ENCODE data around the gene PLD5.

The PLD5 gene

GRCh38 chr1:242043165-242043564 is 481.3 kb downstream of the PLD5 start:
- TF ChIP-seq CTCF (conservative IDR thresholded peaks at IDR 0.05; ENCODE audit: control insufficient read depth, insufficient read depth, low read depth, low read length), result no peak
- H3K4me3 ChIP-seq (ENCODE audit: control insufficient read depth, low read depth, low read length), result no peak overlapping the region
- DNase-seq (ENCODE audit: low read depth), result no peak

DNA sequence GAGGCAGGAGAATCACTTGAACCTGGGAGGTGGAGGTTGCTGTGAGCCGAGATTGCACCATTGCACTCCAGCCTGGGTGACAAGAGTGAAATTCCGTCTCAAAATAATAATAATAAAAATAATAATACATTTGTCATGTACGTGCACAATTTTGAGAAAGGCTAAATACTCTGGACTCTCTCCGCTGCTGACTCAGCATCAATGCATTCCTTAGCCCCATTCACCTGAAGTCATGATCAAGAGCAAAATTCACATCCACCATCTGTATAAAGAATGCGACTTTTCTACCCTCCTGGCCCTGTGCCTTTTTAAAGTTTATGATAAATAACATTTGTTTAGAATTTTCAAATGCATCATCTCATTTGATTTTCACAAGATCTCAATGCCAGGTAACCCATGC is 490.1 kb downstream of the PLD5 start:
- no peak for TF ChIP-seq CTCF (conservative IDR thresholded peaks at IDR 0.05; ENCODE audit: control insufficient read depth, insufficient read depth, low read depth, low read length)
- no peak overlapping the region for H3K4me3 ChIP-seq (ENCODE audit: control insufficient read depth, low read depth, low read length)
- no peak for DNase-seq (ENCODE audit: low read depth)

GRCh38 chr1:242033447-242033846 is 491.1 kb downstream of the PLD5 start:
- no peak for TF ChIP-seq CTCF (conservative IDR thresholded peaks at IDR 0.05; ENCODE audit: control insufficient read depth, insufficient read depth, low read depth, low read length)
- no peak for DNase-seq (ENCODE audit: low read depth)
- no peak overlapping the region for H3K4me3 ChIP-seq (ENCODE audit: control insufficient read depth, low read depth, low read length)

Measured in fibroblast of mammary gland (primary cell).